Coronary artery (tissue), 2 donors: ENCODE results near the gene CEMIP.

Source experiments
- DNase-seq: peaks from one replicate; pipeline ENCODE4 v3.0.0-alpha.2; 2017; ENCODE audit warnings: low spot score
- H3K27ac ChIP-seq, 2 donors: fragments of 200-600 bp; sonication (generic); one replicate each; pipeline ENCODE4 v1.5.1; 2016 to 2019
- H3K4me3 ChIP-seq: fragments of 200-600 bp; sonication (generic); 2 replicates; pipeline ENCODE4 v1.5.1; 2016; ENCODE audit warnings: mild to moderate bottlenecking, moderate library complexity
- CTCF ChIP-seq: fragments of 200-600 bp; sonication (generic); IDR thresholded peaks from one replicate; pipeline ENCODE4 v1.5.1; 2019; ENCODE audit warnings: antibody characterized with exemption

Gene CEMIP

GRCh38 chr15:80878242-80878866, 99.2 kb downstream of the CEMIP start:
- no peak for DNase-seq
- TF ChIP-seq CTCF = no peak

GRCh38 chr15:80878867-80879250, 99.7 kb downstream of the CEMIP start:
- TF ChIP-seq CTCF = no peak
- Histone ChIP-seq H3K27ac (no peak overlapping the region), H3K4me3 (no peak overlapping the region)
- no peak for DNase-seq

More at GRCh38 chr15:80878242-80878866, 99.2 kb downstream of the CEMIP start:
- Histone ChIP-seq H3K27ac (no peak overlapping the region), H3K4me3 (no peak overlapping the region)

GRCh38 chr15:80880086-80880485, 100.9 kb downstream of the CEMIP start:
- no peak for TF ChIP-seq CTCF
- Histone ChIP-seq H3K27ac (no peak overlapping the region), H3K4me3 (no peak overlapping the region)
- DNase-seq = no peak

GRCh38 chr15:80883641-80884040, 104.5 kb downstream of the CEMIP start:
- DNase-seq = no peak
- TF ChIP-seq CTCF = no peak
- Histone ChIP-seq H3K4me3 (no peak overlapping the region), H3K27ac (no peak overlapping the region)

GRCh38 chr15:80885016-80885579, 105.9 kb downstream of the CEMIP start:
- Histone ChIP-seq H3K27ac (no peak overlapping the region), H3K4me3 (no peak overlapping the region)
- TF ChIP-seq CTCF = no peak
- no peak for DNase-seq

GRCh38 chr15:80887148-80887547, 108.0 kb downstream of the CEMIP start:
- H3K4me3 ChIP-seq = no peak overlapping the region
- TF ChIP-seq CTCF = no peak
- no peak overlapping the region for H3K27ac ChIP-seq
- no peak for DNase-seq

GRCh38 chr15:80888846-80889245, 109.7 kb downstream of the CEMIP start:
- DNase-seq = no peak
- Histone ChIP-seq H3K4me3 (no peak overlapping the region), H3K27ac (no peak overlapping the region)
- TF ChIP-seq CTCF = no peak
